HEK293T (cell line): ENCODE results near the gene DNMT1.

Experiments
- ARNT ChIP-seq: fragments of 450-650 bp; IDR thresholded peaks from 2 replicates; pipeline ENCODE4 v1.6.1; 2017; ENCODE audit warnings: mild to moderate bottlenecking
- BHLHE40 ChIP-seq: fragments of 450-650 bp; IDR thresholded peaks from 2 replicates; pipeline ENCODE4 v1.6.1; 2016; ENCODE audit warnings: mild to moderate bottlenecking, moderate library complexity, borderline replicate concordance
- ELF4 ChIP-seq: fragments of 450-650 bp; IDR thresholded peaks from 2 replicates; pipeline ENCODE4 v1.6.1; 2017; ENCODE audit warnings: antibody characterized with exemption
- FOXA1 ChIP-seq: fragments of 450-650 bp; IDR thresholded peaks from 2 replicates; pipeline ENCODE4 v1.6.1; 2016; ENCODE audit warnings: mild to moderate bottlenecking
- FOXK2 ChIP-seq: fragments of 450-650 bp; IDR thresholded peaks from 2 replicates; pipeline ENCODE4 v1.6.1; 2016; ENCODE audit warnings: mild to moderate bottlenecking
- FOXM1 ChIP-seq: fragments of 450-650 bp; IDR thresholded peaks from 2 replicates; pipeline ENCODE4 v1.6.1; 2017; ENCODE audit warnings: mild to moderate bottlenecking, borderline replicate concordance
- HDGF ChIP-seq: fragments of 450-650 bp; IDR thresholded peaks from 2 replicates; pipeline ENCODE4 v1.6.1; 2017; ENCODE audit warnings: antibody characterized with exemption, borderline replicate concordance
- LEF1 ChIP-seq: fragments of 450-650 bp; IDR thresholded peaks from 2 replicates; pipeline ENCODE4 v1.6.1; 2017; ENCODE audit warnings: mild to moderate bottlenecking, borderline replicate concordance
- NFRKB ChIP-seq: fragments of 450-650 bp; IDR thresholded peaks from 2 replicates; pipeline ENCODE4 v1.6.1; 2016; ENCODE audit warnings: mild to moderate bottlenecking, moderate library complexity
- SP1 ChIP-seq: fragments of 450-650 bp; IDR thresholded peaks from 2 replicates; pipeline ENCODE4 v1.6.1; 2017
- SUZ12 ChIP-seq: fragments of 450-650 bp; IDR thresholded peaks from 2 replicates; pipeline ENCODE4 v1.6.1; 2016; ENCODE audit warnings: mild to moderate bottlenecking
- TARDBP ChIP-seq: fragments of 450-650 bp; IDR thresholded peaks from 2 replicates; pipeline ENCODE4 v1.6.1; 2016
- ZNF384 ChIP-seq: fragments of 450-650 bp; IDR thresholded peaks from 2 replicates; pipeline ENCODE4 v1.6.1; 2016
- TF ChIP-seq, protein P1 (sequence below): fragments of 450-650 bp; IDR thresholded peaks from 2 replicates; pipeline ENCODE4 v1.6.1; 2016

DNA sequence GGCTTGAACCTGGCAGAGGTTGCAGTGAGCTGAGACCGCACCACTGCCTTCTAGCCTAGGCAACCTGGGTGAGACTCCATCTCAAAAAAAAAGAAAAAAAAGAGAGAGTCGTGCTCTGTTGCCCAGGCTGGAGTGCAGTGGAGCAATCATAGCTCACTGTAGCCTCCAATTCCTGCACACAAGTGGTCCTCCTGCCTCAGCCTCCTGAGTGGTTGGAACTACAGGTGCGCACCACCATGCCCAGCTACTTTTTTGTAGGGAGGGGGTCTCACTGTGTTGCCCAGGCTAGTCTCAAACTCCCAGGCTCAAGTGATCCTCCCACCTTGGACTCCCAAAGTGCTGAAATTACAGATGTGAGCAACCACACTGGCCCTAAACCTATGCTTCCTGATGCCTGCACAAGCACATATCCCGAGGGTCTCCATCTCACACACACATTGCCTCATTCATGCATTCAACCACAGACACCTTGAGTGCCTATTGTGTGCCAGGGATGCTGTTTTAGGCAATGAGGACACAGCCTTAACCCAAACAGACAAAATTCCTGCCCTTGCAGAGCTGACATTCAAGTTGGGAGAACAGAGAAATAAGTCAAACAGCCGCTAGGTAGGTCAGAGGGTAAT is 94.5 kb downstream of the DNMT1 start:
- TF ChIP-seq SUZ12 (no peak), SP1 (no peak), FOXM1 (no peak), BHLHE40 (no peak), FOXA1 (no peak), FOXK2 (no peak), NFRKB (no peak), ELF4 (no peak), ZNF384 (no peak), LEF1 (no peak), HDGF (no peak), ARNT (no peak), TARDBP (no peak)
- TF ChIP-seq, protein P1, sequence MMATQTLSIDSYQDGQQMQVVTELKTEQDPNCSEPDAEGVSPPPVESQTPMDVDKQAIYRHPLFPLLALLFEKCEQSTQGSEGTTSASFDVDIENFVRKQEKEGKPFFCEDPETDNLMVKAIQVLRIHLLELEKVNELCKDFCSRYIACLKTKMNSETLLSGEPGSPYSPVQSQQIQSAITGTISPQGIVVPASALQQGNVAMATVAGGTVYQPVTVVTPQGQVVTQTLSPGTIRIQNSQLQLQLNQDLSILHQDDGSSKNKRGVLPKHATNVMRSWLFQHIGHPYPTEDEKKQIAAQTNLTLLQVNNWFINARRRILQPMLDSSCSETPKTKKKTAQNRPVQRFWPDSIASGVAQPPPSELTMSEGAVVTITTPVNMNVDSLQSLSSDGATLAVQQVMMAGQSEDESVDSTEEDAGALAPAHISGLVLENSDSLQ: no peak
